Ramos (cell line): ENCODE data around the gene AGMAT.

Experiments
- in situ Hi-C: fragments of 300-500 bp; cut with MboI; formaldehyde crosslinking; loops from one replicate; pipeline ENCODE4 v1.14.3; 2022; ENCODE audit warnings: low sequenced_read_pairs; ENCODE audit not compliant: unreplicated experiment

AGMAT gene

GRCh38 chr1:15525050-15526020 is 59.5 kb downstream of the AGMAT start:
- in situ Hi-C loops: no loop called here

- in situ Hi-C loops: no loop called here
Measured at GRCh38 chr1:15524283-15525049, 60.4 kb downstream of the AGMAT start.

GRCh38 chr1:15524021-15524282 is 60.9 kb downstream of the AGMAT start, which contains the start of gene CASP9:
Gene CASP9, minus strand, starts transcription at chr1:15524215. Its CDS starts 15 bp downstream, at chr1:15524200.
- in situ Hi-C loops: no loop called here

- in situ Hi-C loops: no loop called here
Measured at GRCh38 chr1:15523104-15524020, 61.5 kb downstream of the AGMAT start.

- in situ Hi-C loops: no loop called here
Measured at GRCh38 chr1:15522551-15522950, 62.3 kb downstream of the AGMAT start.
